Measurements from ENCODE around the gene ZFAND2B. TPM values are rescaled to one million over a fixed set of nuclear protein-coding genes. Genes with fewer than 3 reads are reported as not detected.

ZFAND2B gene
- total RNA-seq, 2 donors from 2014 or later, result 65.5 to 74.6 TPM

DNA sequence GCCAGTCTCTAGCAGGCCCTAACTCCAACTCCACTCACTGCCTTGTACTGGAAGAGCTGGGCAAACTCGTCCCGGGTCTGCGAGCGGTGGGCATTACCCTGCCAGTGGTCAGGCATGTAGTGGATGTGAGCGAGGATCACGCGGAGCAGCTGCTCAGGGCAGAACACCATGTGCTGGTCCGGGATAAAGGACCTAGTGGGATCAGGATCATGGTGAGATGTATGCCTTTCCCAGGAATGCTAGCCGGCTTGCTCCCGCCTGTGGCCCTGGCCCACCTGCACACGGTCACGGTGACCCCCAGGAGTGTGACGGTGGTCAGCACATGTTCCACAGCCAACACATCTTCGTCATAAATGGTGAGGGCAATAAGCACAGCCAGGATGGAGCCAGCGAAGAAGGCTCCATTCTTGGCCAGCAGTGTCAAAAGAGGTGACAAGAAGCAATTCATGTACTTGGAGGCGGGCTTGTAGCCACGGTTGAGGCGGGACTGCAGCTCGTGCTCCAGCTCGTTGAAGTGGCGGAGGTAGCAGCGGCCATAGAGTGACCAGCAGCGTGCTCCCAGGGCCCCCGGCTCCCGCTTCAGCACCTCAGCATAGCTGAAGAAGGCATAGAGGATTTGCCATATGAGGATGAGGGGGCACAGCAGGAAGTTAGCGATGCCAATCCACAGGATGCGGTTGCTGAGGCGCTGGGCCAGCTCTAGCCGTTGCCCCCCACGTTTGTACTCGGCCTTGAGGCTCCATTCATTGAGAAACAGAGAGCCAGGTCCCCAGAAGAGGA is 17.4 kb downstream of the ZFAND2B start:
- Histone ChIP-seq H3K9me3 (no peaks in the 10 kb centered on the region), H3K36me3 (peaks cover 31% of the 10 kb centered on the region), H3K4me3 (no peak overlapping the region), H3K27ac (no peak overlapping the region), H3K27me3 (no peaks in the 10 kb centered on the region), H3K9ac (ENCODE audit: low read depth in 2 of 2, low read length in 2 of 2) (no peak overlapping the region), H3K4me1 (peaks cover 13% of the 10 kb centered on the region)
- DNase-seq, result no peak
- TF ChIP-seq, protein P1, sequence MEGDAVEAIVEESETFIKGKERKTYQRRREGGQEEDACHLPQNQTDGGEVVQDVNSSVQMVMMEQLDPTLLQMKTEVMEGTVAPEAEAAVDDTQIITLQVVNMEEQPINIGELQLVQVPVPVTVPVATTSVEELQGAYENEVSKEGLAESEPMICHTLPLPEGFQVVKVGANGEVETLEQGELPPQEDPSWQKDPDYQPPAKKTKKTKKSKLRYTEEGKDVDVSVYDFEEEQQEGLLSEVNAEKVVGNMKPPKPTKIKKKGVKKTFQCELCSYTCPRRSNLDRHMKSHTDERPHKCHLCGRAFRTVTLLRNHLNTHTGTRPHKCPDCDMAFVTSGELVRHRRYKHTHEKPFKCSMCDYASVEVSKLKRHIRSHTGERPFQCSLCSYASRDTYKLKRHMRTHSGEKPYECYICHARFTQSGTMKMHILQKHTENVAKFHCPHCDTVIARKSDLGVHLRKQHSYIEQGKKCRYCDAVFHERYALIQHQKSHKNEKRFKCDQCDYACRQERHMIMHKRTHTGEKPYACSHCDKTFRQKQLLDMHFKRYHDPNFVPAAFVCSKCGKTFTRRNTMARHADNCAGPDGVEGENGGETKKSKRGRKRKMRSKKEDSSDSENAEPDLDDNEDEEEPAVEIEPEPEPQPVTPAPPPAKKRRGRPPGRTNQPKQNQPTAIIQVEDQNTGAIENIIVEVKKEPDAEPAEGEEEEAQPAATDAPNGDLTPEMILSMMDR (IDR thresholded peaks at IDR 0.05), result no peak
- intact Hi-C loops (cut with DNase I), result loop anchor here (10.0 kb wide), 1 partner anchor 71 kb away; no protein-coding TSS in a partner anchor

DNA sequence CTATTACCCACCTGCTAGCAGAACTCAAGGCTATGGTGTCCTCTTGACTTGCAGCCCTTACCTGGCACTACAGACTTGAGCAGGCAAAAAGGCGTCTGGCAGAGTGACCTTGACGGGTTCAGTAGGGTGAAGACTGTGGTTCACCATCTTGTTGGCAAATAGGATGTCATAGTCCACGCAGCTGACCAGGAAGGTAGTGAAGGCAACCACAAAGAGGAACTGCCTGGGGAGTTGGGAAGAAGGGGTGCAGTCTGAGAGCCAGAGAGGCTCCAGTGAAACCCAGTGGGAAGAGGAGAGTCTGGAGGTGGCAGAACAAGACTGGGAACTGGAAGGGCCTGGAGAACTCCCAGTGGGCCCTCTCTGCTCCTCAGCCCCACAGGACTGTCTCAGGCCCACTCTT is 18.8 kb downstream of the ZFAND2B start:
- no peak overlapping the region for H3K9ac ChIP-seq (ENCODE audit: low read depth in 2 of 2, low read length in 2 of 2)
- H3K9me3 ChIP-seq, result no peaks in the 10 kb centered on the region
- intact Hi-C loops (cut with DNase I), result loop anchor here (10.0 kb wide), 1 partner anchor 69 kb away; no protein-coding TSS in a partner anchor
- peaks cover 7% of the 10 kb centered on the region for H3K4me1 ChIP-seq
- DNase-seq, result no peak
- H3K4me3 ChIP-seq, result no peak overlapping the region
- no peaks in the 10 kb centered on the region for H3K27me3 ChIP-seq
- H3K36me3 ChIP-seq, result peaks cover 31% of the 10 kb centered on the region
- no peak overlapping the region for H3K27ac ChIP-seq
- TF ChIP-seq, protein P1 (IDR thresholded peaks at IDR 0.05), result no peak

DNA sequence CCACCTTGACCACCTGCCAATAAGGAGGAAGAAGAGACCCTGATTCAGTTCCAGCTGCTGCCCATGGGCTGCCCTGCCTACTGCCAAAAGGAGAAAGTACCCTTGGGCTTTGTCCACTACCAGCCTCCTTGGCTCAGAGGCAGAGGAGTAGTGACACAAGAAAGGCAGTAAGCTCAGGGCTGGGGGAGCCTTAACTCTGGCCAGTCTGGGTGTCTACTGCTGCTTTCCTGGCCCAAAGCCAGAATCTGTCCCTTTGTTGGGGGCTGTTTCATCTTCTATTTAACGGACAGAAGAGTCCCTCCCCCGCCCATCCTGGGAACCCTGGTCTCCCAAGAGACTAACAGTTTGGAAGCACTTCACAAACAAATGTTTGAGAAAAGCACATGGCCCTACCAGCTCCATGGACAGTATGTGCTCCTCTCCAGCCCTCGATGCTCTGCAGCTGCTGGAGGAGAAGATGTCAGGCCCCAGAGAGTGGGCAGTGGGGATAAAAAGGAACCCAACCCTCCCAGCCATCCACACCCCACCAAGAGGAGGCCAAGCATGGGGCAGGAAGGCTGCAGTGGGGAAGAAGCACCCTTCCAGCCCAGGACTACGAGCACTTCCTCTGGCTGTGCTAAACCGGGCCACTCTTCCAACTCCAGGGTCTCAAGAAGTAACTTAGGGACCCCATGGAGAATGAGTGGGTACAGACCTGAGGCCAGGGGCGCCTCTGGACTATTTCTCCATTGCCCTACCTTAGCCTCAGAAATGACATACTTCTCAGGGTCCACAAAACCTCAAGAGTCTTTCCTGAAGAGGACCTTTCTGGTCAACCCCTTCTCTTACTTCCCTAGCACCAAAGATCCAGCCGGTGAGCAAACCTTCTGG is 21.7 kb downstream of the ZFAND2B start:
- intact Hi-C loops (cut with DNase I), result loop anchor here (10.0 kb wide), 1 partner anchor 67 kb away; no protein-coding TSS in a partner anchor
- Histone ChIP-seq H3K27ac (peak overlapping the region; percentile 88), H3K36me3 (peaks cover 25% of the 10 kb centered on the region), H3K9ac (ENCODE audit: low read depth in 2 of 2, low read length in 2 of 2) (peak overlapping the region; percentile 94 to 97), H3K9me3 (no peaks in the 10 kb centered on the region), H3K4me1 (peaks cover 7% of the 10 kb centered on the region), H3K27me3 (no peaks in the 10 kb centered on the region), H3K4me3 (peak overlapping the region; percentile 63)
- TF ChIP-seq, protein P1 (IDR thresholded peaks at IDR 0.05), result no peak
- no peak for DNase-seq

DNA sequence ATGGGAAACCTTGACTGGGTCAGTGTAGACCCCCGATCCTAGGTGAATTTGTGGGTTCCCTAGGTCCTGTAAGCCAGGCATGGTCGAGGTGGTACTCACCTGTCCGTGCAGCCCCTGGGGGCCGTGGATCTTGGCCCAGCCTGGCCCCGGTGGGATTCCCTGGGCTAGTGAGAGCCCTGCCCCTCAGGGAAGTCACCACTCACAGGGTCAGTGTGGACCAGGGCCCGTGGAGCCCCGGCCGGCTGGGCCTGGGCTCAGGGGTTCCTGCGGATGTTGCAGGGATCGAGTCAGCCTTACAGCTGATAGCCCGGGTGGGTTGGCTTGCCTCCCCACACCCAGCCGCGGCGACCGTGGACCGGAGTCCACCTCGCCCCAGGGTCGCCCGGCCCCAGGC is 22.3 kb downstream of the ZFAND2B start:
- peak overlapping the region; percentile 63 for H3K4me3 ChIP-seq
- peak overlapping the region; percentile 88 for H3K27ac ChIP-seq
- no peak for DNase-seq
- H3K36me3 ChIP-seq, result peaks cover 23% of the 10 kb centered on the region
- H3K9ac ChIP-seq (ENCODE audit: low read depth in 2 of 2, low read length in 2 of 2), result peak overlapping the region; percentile 94 to 97
- TF ChIP-seq, protein P1 (IDR thresholded peaks at IDR 0.05), result no peak
- no peaks in the 10 kb centered on the region for H3K27me3 ChIP-seq
- H3K4me1 ChIP-seq, result peaks cover 7% of the 10 kb centered on the region
- intact Hi-C loops (cut with DNase I), result loop anchor here (10.0 kb wide), 1 partner anchor 66 kb away; no protein-coding TSS in a partner anchor
- no peaks in the 10 kb centered on the region for H3K9me3 ChIP-seq

DNA sequence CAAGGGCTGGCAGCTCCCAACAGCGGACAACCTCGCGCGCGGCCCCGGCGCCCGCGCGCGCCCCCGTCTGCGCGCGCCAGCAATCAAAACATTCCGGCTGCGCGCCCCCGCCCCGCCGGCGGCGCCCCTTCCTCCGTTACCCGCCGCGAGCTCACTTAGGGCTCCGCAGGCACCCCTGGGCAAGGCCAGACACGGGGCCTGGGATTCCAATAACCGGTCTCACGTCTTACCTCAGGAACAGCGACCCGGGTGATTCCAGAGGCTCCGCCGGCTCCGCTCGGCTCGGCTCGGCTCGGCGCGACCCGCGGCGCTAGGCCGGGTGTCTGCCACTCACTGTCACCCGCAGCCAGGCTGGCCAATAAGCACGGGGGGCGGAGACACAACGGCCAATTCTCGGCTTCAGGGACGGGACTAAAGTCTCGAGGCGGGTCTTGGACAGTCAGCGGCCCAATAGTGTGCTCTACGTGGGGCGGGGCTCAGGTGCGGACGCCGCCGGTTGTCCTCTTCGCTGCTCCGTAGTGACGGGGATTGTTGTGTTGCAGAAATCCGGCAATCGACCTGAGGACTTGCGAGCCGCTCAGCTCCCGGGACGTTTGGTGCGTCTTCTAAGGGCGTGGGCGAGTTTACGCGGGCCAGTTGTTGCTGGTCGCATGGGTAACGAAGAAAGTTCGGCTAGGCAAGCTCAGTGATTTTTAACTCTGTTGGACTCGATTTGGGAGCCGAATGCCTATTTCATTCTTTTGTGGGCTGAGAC is 22.9 kb downstream of the ZFAND2B start, which contains the start of the genes ANKZF1 and ATG9A:
Gene ANKZF1 (plus strand): TSS at position 502 of the 754 bp plus-strand sequence. CDS start 452 bp downstream, outside the sequence.
Gene ATG9A (minus strand): TSS at position 332 of the 754 bp plus-strand sequence. CDS start 1,612 bp downstream, outside the sequence.
- intact Hi-C loops (cut with DNase I), result loop anchor here (10.0 kb wide), 1 partner anchor 65 kb away; no protein-coding TSS in a partner anchor

More for the DNA sequence above, 22.9 kb downstream of the ZFAND2B start, which contains the start of the genes ANKZF1 and ATG9A:
- TF ChIP-seq, protein P1 (IDR thresholded peaks at IDR 0.05), result no peak
- H3K4me1 ChIP-seq, result peaks cover 7% of the 10 kb centered on the region
- peak within 1 kb of the TSS; percentile 88 for H3K27ac ChIP-seq
- no peaks in the 10 kb centered on the region for H3K9me3 ChIP-seq
- DNase-seq, result peak; percentile 99
- H3K4me3 ChIP-seq, result peak within 1 kb of the TSS; percentile 63
- peak within 1 kb of the TSS; percentile 94 to 97 for H3K9ac ChIP-seq (ENCODE audit: low read depth in 2 of 2, low read length in 2 of 2)
- peaks cover 18% of the 10 kb centered on the region for H3K36me3 ChIP-seq
- H3K27me3 ChIP-seq, result no peaks in the 10 kb centered on the region
